ENCODE results near the gene CDK18. TPM values are rescaled to one million over a fixed set of nuclear protein-coding genes. Genes with fewer than 3 reads are reported as not detected.
A peak's percentile ranks its signal among the peaks of the same experiment; 100 is the strongest.

The CDK18 gene
- total RNA-seq, 4 donors from 2014 or later: 4.1 to 28.2 (median 8.5) TPM

DNA sequence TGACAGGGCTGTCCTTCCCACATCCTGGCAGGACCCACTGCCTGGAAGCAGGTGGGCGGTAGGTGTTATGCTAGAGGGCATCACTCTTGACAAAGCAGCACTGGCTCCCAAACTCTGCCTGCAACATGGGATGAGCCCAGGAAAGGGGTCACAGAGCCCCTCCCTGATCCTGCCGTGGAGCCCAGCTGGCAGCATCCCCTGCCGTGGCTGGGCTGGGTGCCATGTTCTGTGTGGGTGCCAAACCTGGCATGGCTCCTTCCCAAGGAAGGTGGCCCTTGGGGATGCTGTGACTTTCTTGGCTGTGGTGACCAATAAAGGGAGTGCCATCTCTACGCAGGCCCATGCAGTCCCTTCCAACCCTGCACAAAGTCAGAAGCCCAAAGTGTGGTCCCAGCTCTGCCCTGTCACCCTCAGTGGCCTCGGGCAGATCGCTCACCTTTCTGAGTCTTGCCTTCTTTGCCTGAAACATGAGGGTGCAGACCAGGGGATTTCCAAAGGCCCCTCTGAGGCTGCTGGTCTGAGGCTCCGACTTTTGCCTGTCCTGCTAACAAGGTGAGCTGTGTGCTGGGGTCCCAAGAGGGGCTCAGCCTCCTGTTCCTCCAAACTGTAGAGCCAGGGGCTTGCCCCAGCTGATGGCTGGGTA is 6.0 kb downstream of the CDK18 start:
- Histone ChIP-seq H3K27ac (peak overlapping the region; percentile 17 to 65), H3K4me1 (peaks cover 0 to 5% of the 10 kb centered on the region in 2 donors), H3K4me3 (no peak overlapping the region), H3K36me3 (no peaks in the 10 kb centered on the region), H3K9me3 (no peaks in the 10 kb centered on the region), H3K27me3 (no peaks in the 10 kb centered on the region)
- no peak for DNase-seq
- TF ChIP-seq, protein P1, sequence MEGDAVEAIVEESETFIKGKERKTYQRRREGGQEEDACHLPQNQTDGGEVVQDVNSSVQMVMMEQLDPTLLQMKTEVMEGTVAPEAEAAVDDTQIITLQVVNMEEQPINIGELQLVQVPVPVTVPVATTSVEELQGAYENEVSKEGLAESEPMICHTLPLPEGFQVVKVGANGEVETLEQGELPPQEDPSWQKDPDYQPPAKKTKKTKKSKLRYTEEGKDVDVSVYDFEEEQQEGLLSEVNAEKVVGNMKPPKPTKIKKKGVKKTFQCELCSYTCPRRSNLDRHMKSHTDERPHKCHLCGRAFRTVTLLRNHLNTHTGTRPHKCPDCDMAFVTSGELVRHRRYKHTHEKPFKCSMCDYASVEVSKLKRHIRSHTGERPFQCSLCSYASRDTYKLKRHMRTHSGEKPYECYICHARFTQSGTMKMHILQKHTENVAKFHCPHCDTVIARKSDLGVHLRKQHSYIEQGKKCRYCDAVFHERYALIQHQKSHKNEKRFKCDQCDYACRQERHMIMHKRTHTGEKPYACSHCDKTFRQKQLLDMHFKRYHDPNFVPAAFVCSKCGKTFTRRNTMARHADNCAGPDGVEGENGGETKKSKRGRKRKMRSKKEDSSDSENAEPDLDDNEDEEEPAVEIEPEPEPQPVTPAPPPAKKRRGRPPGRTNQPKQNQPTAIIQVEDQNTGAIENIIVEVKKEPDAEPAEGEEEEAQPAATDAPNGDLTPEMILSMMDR (IDR thresholded peaks at IDR 0.05): no peak
- TF ChIP-seq POLR2A (IDR thresholded peaks at IDR 0.05): no peak
- intact Hi-C loops (cut with DNase I; ENCODE audit: low total_unique reads): no loop called here

- Histone ChIP-seq H3K27me3 (no peaks in the 10 kb centered on the region), H3K36me3 (no peaks in the 10 kb centered on the region), H3K27ac (peak overlapping the region in 1 of 2 donors; percentile 65), H3K9me3 (no peaks in the 10 kb centered on the region), H3K4me1 (peaks cover 0 to under 1% of the 10 kb centered on the region in 2 donors), H3K4me3 (no peak overlapping the region)
- intact Hi-C loops (cut with DNase I; ENCODE audit: low total_unique reads): no loop called here
- TF ChIP-seq, protein P1 (IDR thresholded peaks at IDR 0.05): no peak
- TF ChIP-seq POLR2A (IDR thresholded peaks at IDR 0.05): no peak
- DNase-seq: no peak
Observed at GRCh38 chr1:205510951-205511330, 6.5 kb downstream of the CDK18 start.

GRCh38 chr1:205512059-205513045 is 7.9 kb downstream of the CDK18 start:
- intact Hi-C loops (cut with DNase I; ENCODE audit: low total_unique reads): no loop called here
- Histone ChIP-seq H3K27me3 (no peaks in the 10 kb centered on the region), H3K4me3 (no peak overlapping the region), H3K4me1 (peaks cover 0 to 8% of the 10 kb centered on the region in 2 donors), H3K9me3 (no peaks in the 10 kb centered on the region), H3K27ac (peak overlapping the region; percentile 65), H3K36me3 (no peaks in the 10 kb centered on the region)
- DNase-seq: peak in 1 of 2 donors; percentile 43
- TF ChIP-seq POLR2A (IDR thresholded peaks at IDR 0.05): no peak
- TF ChIP-seq, protein P1 (IDR thresholded peaks at IDR 0.05): no peak

GRCh38 chr1:205513774-205514173 is 9.3 kb downstream of the CDK18 start:
- Histone ChIP-seq H3K9me3 (no peaks in the 10 kb centered on the region), H3K4me3 (no peak overlapping the region), H3K36me3 (no peaks in the 10 kb centered on the region), H3K4me1 (peaks cover 0 to 11% of the 10 kb centered on the region in 2 donors), H3K27me3 (no peaks in the 10 kb centered on the region), H3K27ac (peak overlapping the region in 1 of 2 donors; percentile 65)
- no peak for TF ChIP-seq POLR2A (IDR thresholded peaks at IDR 0.05)
- TF ChIP-seq, protein P1 (IDR thresholded peaks at IDR 0.05): no peak
- DNase-seq: no peak
- intact Hi-C loops (cut with DNase I; ENCODE audit: low total_unique reads): no loop called here

All from uterus (tissue), 4 donors.